Measurements from ENCODE around the gene NADSYN1.

Gene NADSYN1

GRCh38 chr11:71435278-71435951, 17.6 kb upstream of the NADSYN1 start:
- Histone ChIP-seq H3K4me1 (ENCODE audit: control insufficient read depth in 1 of 2, insufficient read depth in 2 of 2, low read length in 2 of 2) (no peaks in the 10 kb centered on the region), H3K36me3 (ENCODE audit: control insufficient read depth in 1 of 2, insufficient read depth in 2 of 2, low read length in 2 of 2) (peaks cover 5 to 46% of the 10 kb centered on the region in 2 donors), H3K27ac (ENCODE audit: low read length) (no peak overlapping the region), H3K4me3 (ENCODE audit: low read depth in 1 of 2, low read length in 2 of 2) (no peak overlapping the region), H3K27me3 (ENCODE audit: low read depth, low read length) (no peaks in the 10 kb centered on the region), H3K9me3 (ENCODE audit: control insufficient read depth in 1 of 2, low read length in 2 of 2) (no peaks in the 10 kb centered on the region)

GRCh38 chr11:71436861-71437260, 16.1 kb upstream of the NADSYN1 start:
- no peaks in the 10 kb centered on the region for H3K9me3 ChIP-seq (ENCODE audit: control insufficient read depth in 1 of 2, low read length in 2 of 2)
- no peaks in the 10 kb centered on the region for H3K27me3 ChIP-seq (ENCODE audit: low read depth, low read length)
- peaks cover 5 to 60% of the 10 kb centered on the region in 2 donors for H3K36me3 ChIP-seq (ENCODE audit: control insufficient read depth in 1 of 2, insufficient read depth in 2 of 2, low read length in 2 of 2)
- no peak overlapping the region for H3K27ac ChIP-seq (ENCODE audit: low read length)
- no peaks in the 10 kb centered on the region for H3K4me1 ChIP-seq (ENCODE audit: control insufficient read depth in 1 of 2, insufficient read depth in 2 of 2, low read length in 2 of 2)
- no peak overlapping the region for H3K4me3 ChIP-seq (ENCODE audit: low read depth in 1 of 2, low read length in 2 of 2)

GRCh38 chr11:71437399-71437798, 15.6 kb upstream of the NADSYN1 start:
- no peaks in the 10 kb centered on the region for H3K27me3 ChIP-seq (ENCODE audit: low read depth, low read length)
- H3K9me3 ChIP-seq (ENCODE audit: control insufficient read depth in 1 of 2, low read length in 2 of 2): no peaks in the 10 kb centered on the region
- H3K4me3 ChIP-seq (ENCODE audit: low read depth in 1 of 2, low read length in 2 of 2): no peak overlapping the region
- H3K27ac ChIP-seq (ENCODE audit: low read length): no peak overlapping the region
- H3K36me3 ChIP-seq (ENCODE audit: control insufficient read depth in 1 of 2, insufficient read depth in 2 of 2, low read length in 2 of 2): peaks cover 5 to 64% of the 10 kb centered on the region in 2 donors
- H3K4me1 ChIP-seq (ENCODE audit: control insufficient read depth in 1 of 2, insufficient read depth in 2 of 2, low read length in 2 of 2): no peaks in the 10 kb centered on the region

- H3K27me3 ChIP-seq (ENCODE audit: low read depth, low read length): no peaks in the 10 kb centered on the region
- H3K4me1 ChIP-seq (ENCODE audit: control insufficient read depth in 1 of 2, insufficient read depth in 2 of 2, low read length in 2 of 2): no peaks in the 10 kb centered on the region
- peaks cover 5 to 67% of the 10 kb centered on the region in 2 donors for H3K36me3 ChIP-seq (ENCODE audit: control insufficient read depth in 1 of 2, insufficient read depth in 2 of 2, low read length in 2 of 2)
- H3K9me3 ChIP-seq (ENCODE audit: control insufficient read depth in 1 of 2, low read length in 2 of 2): no peaks in the 10 kb centered on the region
- H3K27ac ChIP-seq (ENCODE audit: low read length): no peak overlapping the region
- no peak overlapping the region for H3K4me3 ChIP-seq (ENCODE audit: low read depth in 1 of 2, low read length in 2 of 2)
Measured at GRCh38 chr11:71437879-71438278, 15.1 kb upstream of the NADSYN1 start.

GRCh38 chr11:71438650-71439049, 14.4 kb upstream of the NADSYN1 start:
- Histone ChIP-seq H3K27ac (ENCODE audit: low read length) (no peak overlapping the region), H3K4me1 (ENCODE audit: control insufficient read depth in 1 of 2, insufficient read depth in 2 of 2, low read length in 2 of 2) (no peaks in the 10 kb centered on the region), H3K27me3 (ENCODE audit: low read depth, low read length) (no peaks in the 10 kb centered on the region), H3K36me3 (ENCODE audit: control insufficient read depth in 1 of 2, insufficient read depth in 2 of 2, low read length in 2 of 2) (peaks cover 11 to 73% of the 10 kb centered on the region in 2 donors), H3K4me3 (ENCODE audit: low read depth in 1 of 2, low read length in 2 of 2) (no peak overlapping the region), H3K9me3 (ENCODE audit: control insufficient read depth in 1 of 2, low read length in 2 of 2) (no peaks in the 10 kb centered on the region)

- Histone ChIP-seq H3K27me3 (ENCODE audit: low read depth, low read length) (no peaks in the 10 kb centered on the region), H3K4me1 (ENCODE audit: control insufficient read depth in 1 of 2, insufficient read depth in 2 of 2, low read length in 2 of 2) (no peaks in the 10 kb centered on the region), H3K9me3 (ENCODE audit: control insufficient read depth in 1 of 2, low read length in 2 of 2) (no peaks in the 10 kb centered on the region), H3K36me3 (ENCODE audit: control insufficient read depth in 1 of 2, insufficient read depth in 2 of 2, low read length in 2 of 2) (peaks cover 16 to 76% of the 10 kb centered on the region in 2 donors), H3K27ac (ENCODE audit: low read length) (no peak overlapping the region), H3K4me3 (ENCODE audit: low read depth in 1 of 2, low read length in 2 of 2) (no peak overlapping the region)
Measured at GRCh38 chr11:71440021-71440755, 12.8 kb upstream of the NADSYN1 start.

GRCh38 chr11:71441251-71441650, 11.8 kb upstream of the NADSYN1 start:
- Histone ChIP-seq H3K27ac (ENCODE audit: low read length) (no peak overlapping the region), H3K4me1 (ENCODE audit: control insufficient read depth in 1 of 2, insufficient read depth in 2 of 2, low read length in 2 of 2) (no peaks in the 10 kb centered on the region), H3K36me3 (ENCODE audit: control insufficient read depth in 1 of 2, insufficient read depth in 2 of 2, low read length in 2 of 2) (peaks cover 16 to 74% of the 10 kb centered on the region in 2 donors), H3K9me3 (ENCODE audit: control insufficient read depth in 1 of 2, low read length in 2 of 2) (peaks cover 0 to 3% of the 10 kb centered on the region in 2 donors), H3K27me3 (ENCODE audit: low read depth, low read length) (no peaks in the 10 kb centered on the region), H3K4me3 (ENCODE audit: low read depth in 1 of 2, low read length in 2 of 2) (no peak overlapping the region)

- Histone ChIP-seq H3K27me3 (ENCODE audit: low read depth, low read length) (no peaks in the 10 kb centered on the region), H3K9me3 (ENCODE audit: control insufficient read depth in 1 of 2, low read length in 2 of 2) (peaks cover 0 to 3% of the 10 kb centered on the region in 2 donors), H3K36me3 (ENCODE audit: control insufficient read depth in 1 of 2, insufficient read depth in 2 of 2, low read length in 2 of 2) (peaks cover 16 to 70% of the 10 kb centered on the region in 2 donors), H3K27ac (ENCODE audit: low read length) (no peak overlapping the region), H3K4me1 (ENCODE audit: control insufficient read depth in 1 of 2, insufficient read depth in 2 of 2, low read length in 2 of 2) (no peaks in the 10 kb centered on the region), H3K4me3 (ENCODE audit: low read depth in 1 of 2, low read length in 2 of 2) (no peak overlapping the region)
Measured at GRCh38 chr11:71442123-71442522, 10.9 kb upstream of the NADSYN1 start.

GRCh38 chr11:71442880-71443279, 10.1 kb upstream of the NADSYN1 start:
- peaks cover 16 to 63% of the 10 kb centered on the region in 2 donors for H3K36me3 ChIP-seq (ENCODE audit: control insufficient read depth in 1 of 2, insufficient read depth in 2 of 2, low read length in 2 of 2)
- H3K4me1 ChIP-seq (ENCODE audit: control insufficient read depth in 1 of 2, insufficient read depth in 2 of 2, low read length in 2 of 2): peaks cover 0 to 7% of the 10 kb centered on the region in 2 donors
- H3K27me3 ChIP-seq (ENCODE audit: low read depth, low read length): no peaks in the 10 kb centered on the region
- peaks cover 0 to 3% of the 10 kb centered on the region in 2 donors for H3K9me3 ChIP-seq (ENCODE audit: control insufficient read depth in 1 of 2, low read length in 2 of 2)
- no peak overlapping the region for H3K4me3 ChIP-seq (ENCODE audit: low read depth in 1 of 2, low read length in 2 of 2)
- H3K27ac ChIP-seq (ENCODE audit: low read length): no peak overlapping the region

GRCh38 chr11:71443736-71444445, 9.1 kb upstream of the NADSYN1 start:
- Histone ChIP-seq H3K36me3 (ENCODE audit: control insufficient read depth in 1 of 2, insufficient read depth in 2 of 2, low read length in 2 of 2) (peaks cover 11 to 54% of the 10 kb centered on the region in 2 donors), H3K4me1 (ENCODE audit: control insufficient read depth in 1 of 2, insufficient read depth in 2 of 2, low read length in 2 of 2) (peaks cover 0 to 9% of the 10 kb centered on the region in 2 donors), H3K9me3 (ENCODE audit: control insufficient read depth in 1 of 2, low read length in 2 of 2) (peaks cover 0 to 3% of the 10 kb centered on the region in 2 donors), H3K27me3 (ENCODE audit: low read depth, low read length) (no peaks in the 10 kb centered on the region), H3K27ac (ENCODE audit: low read length) (no peak overlapping the region), H3K4me3 (ENCODE audit: low read depth in 1 of 2, low read length in 2 of 2) (no peak overlapping the region)

- H3K27ac ChIP-seq (ENCODE audit: low read length): no peak overlapping the region
- H3K36me3 ChIP-seq (ENCODE audit: control insufficient read depth in 1 of 2, insufficient read depth in 2 of 2, low read length in 2 of 2): peaks cover 11 to 45% of the 10 kb centered on the region in 2 donors
- no peak overlapping the region for H3K4me3 ChIP-seq (ENCODE audit: low read depth in 1 of 2, low read length in 2 of 2)
- H3K27me3 ChIP-seq (ENCODE audit: low read depth, low read length): no peaks in the 10 kb centered on the region
- peaks cover 0 to 15% of the 10 kb centered on the region in 2 donors for H3K4me1 ChIP-seq (ENCODE audit: control insufficient read depth in 1 of 2, insufficient read depth in 2 of 2, low read length in 2 of 2)
- H3K9me3 ChIP-seq (ENCODE audit: control insufficient read depth in 1 of 2, low read length in 2 of 2): peaks cover 0 to 3% of the 10 kb centered on the region in 2 donors
Measured at GRCh38 chr11:71444811-71445210, 8.2 kb upstream of the NADSYN1 start.
